T follicular helper cell (primary cell): ENCODE data around the gene SH3GL1.
"Not testable (repeated sequence)": the region's sequence is repeated elsewhere in the genome, so short reads cannot be mapped to it uniquely, and the experiment has no call there.

Experiments used
- DNase-seq: peaks from one replicate; pipeline ENCODE4 v3.0.0-alpha.2; 2020; ENCODE audit warnings: low read depth

The SH3GL1 gene

GRCh38 chr19:4342615-4343369, 57.6 kb downstream of the SH3GL1 start:
- DNase-seq, result peak; percentile 90

GRCh38 chr19:4342314-4342614, 58.1 kb downstream of the SH3GL1 start:
- DNase-seq, result no peak

GRCh38 chr19:4338441-4339355, 61.6 kb downstream of the SH3GL1 start, which contains the start of gene STAP2:
Gene STAP2 (minus strand): TSS chr19:4338827. CDS start chr19:4338753, 74 bp downstream.
- no peak for DNase-seq

- no peak for DNase-seq
Measured at GRCh38 chr19:4337906-4338440, 62.4 kb downstream of the SH3GL1 start.

- no peak for DNase-seq
Measured at GRCh38 chr19:4334929-4335570, 65.3 kb downstream of the SH3GL1 start.

GRCh38 chr19:4329858-4330257, 70.5 kb downstream of the SH3GL1 start:
- no peak for DNase-seq

GRCh38 chr19:4328991-4329681, 71.2 kb downstream of the SH3GL1 start:
- DNase-seq, result not testable (repeated sequence)

- DNase-seq, result peak; percentile 92
Measured at GRCh38 chr19:4328243-4328990, 71.9 kb downstream of the SH3GL1 start.

GRCh38 chr19:4327877-4328242, 72.5 kb downstream of the SH3GL1 start:
- no peak for DNase-seq

- DNase-seq, result peak; percentile 54
Measured at GRCh38 chr19:4327252-4327876, 73.0 kb downstream of the SH3GL1 start.

- no peak for DNase-seq
Measured at GRCh38 chr19:4326837-4327251, 73.5 kb downstream of the SH3GL1 start.

GRCh38 chr19:4326215-4326836, 74.0 kb downstream of the SH3GL1 start:
- no peak for DNase-seq

- no peak for DNase-seq
Measured at GRCh38 chr19:4324228-4324627, 76.1 kb downstream of the SH3GL1 start.

- DNase-seq, result no peak
Measured at GRCh38 chr19:4323692-4324091, 76.7 kb downstream of the SH3GL1 start.

- no peak for DNase-seq
Measured at GRCh38 chr19:4322942-4323665, 77.2 kb downstream of the SH3GL1 start.

- no peak for DNase-seq
Measured at GRCh38 chr19:4320419-4320818, 79.9 kb downstream of the SH3GL1 start.

- DNase-seq, result no peak
Measured at GRCh38 chr19:4319067-4319718, 81.2 kb downstream of the SH3GL1 start.

- no peak for DNase-seq
Measured at GRCh38 chr19:4318460-4318859, 81.9 kb downstream of the SH3GL1 start.

GRCh38 chr19:4316956-4317355, 83.4 kb downstream of the SH3GL1 start:
- DNase-seq, result no peak
